T-helper 9 cell (primary cell): ENCODE data around the gene MSI2.

Experiments
- DNase-seq: peaks from one replicate; pipeline ENCODE4 v3.0.0-alpha.2; 2020

MSI2 gene

GRCh38 chr17:57589151-57590034 is 333.1 kb downstream of the MSI2 start:
- DNase-seq: no peak

- DNase-seq: no peak
These were observed 337.6 kb downstream of the MSI2 start for GRCh38 chr17:57593739-57594462.

GRCh38 chr17:57594767-57595166 is 338.4 kb downstream of the MSI2 start:
- DNase-seq: no peak

GRCh38 chr17:57595426-57595825 is 339.1 kb downstream of the MSI2 start:
- DNase-seq: no peak

GRCh38 chr17:57595947-57596695 is 339.8 kb downstream of the MSI2 start:
- DNase-seq: no peak

GRCh38 chr17:57597101-57597500 is 340.8 kb downstream of the MSI2 start:
- no peak for DNase-seq

- no peak for DNase-seq
These were observed 341.5 kb downstream of the MSI2 start for GRCh38 chr17:57597531-57598453.

GRCh38 chr17:57599271-57600045 is 343.1 kb downstream of the MSI2 start:
- DNase-seq: no peak

- DNase-seq: no peak
These were observed 343.8 kb downstream of the MSI2 start for GRCh38 chr17:57600074-57600473.

- no peak for DNase-seq
These were observed 344.9 kb downstream of the MSI2 start for GRCh38 chr17:57601143-57601735.

- DNase-seq: no peak
These were observed 346.6 kb downstream of the MSI2 start for GRCh38 chr17:57602896-57603295.

- DNase-seq: no peak
These were observed 347.2 kb downstream of the MSI2 start for GRCh38 chr17:57603546-57603945.

GRCh38 chr17:57603978-57604377 is 347.7 kb downstream of the MSI2 start:
- peak; percentile 54 for DNase-seq

GRCh38 chr17:57604771-57605674 is 348.7 kb downstream of the MSI2 start:
- no peak for DNase-seq

GRCh38 chr17:57605675-57606105 is 349.4 kb downstream of the MSI2 start:
- no peak for DNase-seq

GRCh38 chr17:57606111-57606875 is 350.0 kb downstream of the MSI2 start:
- DNase-seq: no peak

GRCh38 chr17:57607553-57608120 is 351.3 kb downstream of the MSI2 start:
- no peak for DNase-seq

GRCh38 chr17:57608369-57609124 is 352.2 kb downstream of the MSI2 start:
- DNase-seq: no peak
